Progenitor cell of endocrine pancreas (in vitro differentiated cells): ENCODE data around the gene EFNB2. TPM values are rescaled to one million over a fixed set of nuclear protein-coding genes. Genes with fewer than 3 reads are reported as not detected.

ENCODE experiments used
- DNase-seq: peaks from one replicate; pipeline ENCODE4 v3.0.0; 2021; ENCODE audit warnings: low spot score; ENCODE audit not compliant: unreplicated experiment
- H3K27ac Mint-ChIP-seq: 2 replicates; pipeline ENCODE4 v1.8.0; 2021; ENCODE audit warnings: mild to moderate bottlenecking, moderate library complexity, mixed read lengths
- H3K27me3 Mint-ChIP-seq: 2 replicates; pipeline ENCODE4 v1.8.0; 2021; ENCODE audit warnings: mixed read lengths
- H3K36me3 Mint-ChIP-seq: 2 replicates; pipeline ENCODE4 v1.8.0; 2022; ENCODE audit warnings: mixed read lengths; ENCODE audit not compliant: insufficient read depth
- H3K4me1 Mint-ChIP-seq: 2 replicates; pipeline ENCODE4 v1.8.0; 2021; ENCODE audit warnings: low read depth, mixed read lengths
- H3K4me3 Mint-ChIP-seq: 2 replicates; pipeline ENCODE4 v1.8.0; 2021; ENCODE audit warnings: low read depth, mild to moderate bottlenecking, moderate library complexity, mixed read lengths
- H3K9me3 Mint-ChIP-seq: 2 replicates; pipeline ENCODE4 v1.8.0; 2021; ENCODE audit warnings: low read depth, mixed read lengths
- CTCF ChIP-seq: fragments of 200-600 bp; sonication (generic); IDR thresholded peaks from one replicate; pipeline ENCODE4 v1.5.0; 2021; ENCODE audit warnings: antibody characterized with exemption, mild to moderate bottlenecking; ENCODE audit not compliant: unreplicated experiment
- total RNA-seq: library from RNA; stranded (reverse); gene quantifications from 2 replicates; pipeline ENCODE4 v1.2.1, GENCODE V29; 2021

Gene EFNB2
- total RNA-seq, 1 donor from 2014 or later, result 44.2 TPM

DNA sequence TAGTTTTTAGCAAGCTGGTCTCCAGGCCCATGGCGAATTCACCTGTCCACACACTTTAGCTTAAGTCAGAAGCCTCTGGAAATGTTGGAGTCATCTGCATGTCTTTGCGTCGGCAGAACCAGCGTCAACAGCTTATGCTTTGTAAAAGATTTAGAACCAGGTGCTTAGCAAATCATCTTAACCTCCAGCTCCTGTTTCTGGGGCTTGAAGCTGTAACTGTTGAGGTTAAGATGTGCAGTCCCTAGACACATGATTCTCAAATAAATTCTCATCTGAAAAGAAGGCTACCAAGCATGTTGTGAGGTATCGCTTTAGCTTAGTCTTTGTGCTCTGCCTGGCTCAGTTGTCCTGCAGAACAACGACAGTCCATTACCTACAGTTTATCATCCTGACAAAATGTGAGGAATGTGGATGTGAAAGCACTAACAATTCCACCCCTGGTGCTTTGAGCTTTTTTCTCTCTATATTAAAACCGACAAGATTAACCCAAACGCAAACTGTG lies 4.4 kb downstream of the EFNB2 start:
- no peak for TF ChIP-seq CTCF
- peak overlapping the region; percentile 90 for H3K4me3 Mint-ChIP-seq
- no peak for DNase-seq
- peak overlapping the region; percentile 84 for H3K27ac Mint-ChIP-seq
- H3K4me1 Mint-ChIP-seq, result peaks cover 65% of the 10 kb centered on the region
- no peaks in the 10 kb centered on the region for H3K36me3 Mint-ChIP-seq
- no peaks in the 10 kb centered on the region for H3K9me3 Mint-ChIP-seq
- H3K27me3 Mint-ChIP-seq, result no peaks in the 10 kb centered on the region

- no peak for DNase-seq
- no peak for TF ChIP-seq CTCF
- Mint-ChIP-seq H3K27ac (peak overlapping the region; percentile 84), H3K36me3 (no peaks in the 10 kb centered on the region), H3K9me3 (no peaks in the 10 kb centered on the region), H3K27me3 (no peaks in the 10 kb centered on the region), H3K4me1 (peaks cover 69% of the 10 kb centered on the region), H3K4me3 (peak overlapping the region; percentile 90)
Measured at GRCh38 chr13:106530171-106530851, 5.2 kb downstream of the EFNB2 start.

DNA sequence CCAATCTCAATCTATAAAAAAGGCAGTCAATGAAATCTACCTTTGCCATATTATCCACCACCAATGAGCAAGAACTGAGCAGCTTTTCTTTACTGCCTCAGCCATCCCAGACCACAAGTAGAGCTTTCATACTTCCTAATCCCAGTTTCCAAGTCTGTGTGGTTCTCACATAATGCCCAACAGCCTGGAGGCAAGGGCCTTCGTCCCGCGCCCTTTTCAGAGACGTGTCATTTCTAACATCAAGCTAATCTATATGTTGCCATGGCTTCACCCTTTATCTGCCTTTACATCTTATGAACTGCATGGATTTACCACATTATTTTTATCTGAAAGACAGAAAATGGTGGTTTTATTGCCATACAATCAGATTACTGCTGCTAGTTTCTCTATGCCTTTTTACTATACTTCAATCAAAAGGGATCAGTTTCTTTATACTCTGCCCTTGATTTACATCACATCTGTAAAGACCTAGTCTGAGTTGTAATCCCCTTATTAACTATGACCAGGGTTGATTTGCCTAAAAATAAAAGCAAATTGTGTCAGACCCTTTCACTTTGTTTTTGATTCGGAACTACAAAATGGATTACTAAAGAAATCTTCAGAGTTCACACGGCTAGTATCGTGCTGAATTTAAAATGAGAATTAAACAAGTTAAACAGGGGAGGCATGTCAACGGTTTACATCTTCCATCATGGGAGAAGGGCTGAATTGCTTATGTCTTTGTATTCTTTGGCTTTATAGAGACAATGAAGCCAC lies 5.9 kb downstream of the EFNB2 start:
- Mint-ChIP-seq H3K27ac (peak overlapping the region; percentile 84), H3K36me3 (no peaks in the 10 kb centered on the region), H3K27me3 (no peaks in the 10 kb centered on the region), H3K9me3 (no peaks in the 10 kb centered on the region), H3K4me3 (peak overlapping the region; percentile 90), H3K4me1 (peaks cover 70% of the 10 kb centered on the region)
- no peak for TF ChIP-seq CTCF
- DNase-seq, result no peak

DNA sequence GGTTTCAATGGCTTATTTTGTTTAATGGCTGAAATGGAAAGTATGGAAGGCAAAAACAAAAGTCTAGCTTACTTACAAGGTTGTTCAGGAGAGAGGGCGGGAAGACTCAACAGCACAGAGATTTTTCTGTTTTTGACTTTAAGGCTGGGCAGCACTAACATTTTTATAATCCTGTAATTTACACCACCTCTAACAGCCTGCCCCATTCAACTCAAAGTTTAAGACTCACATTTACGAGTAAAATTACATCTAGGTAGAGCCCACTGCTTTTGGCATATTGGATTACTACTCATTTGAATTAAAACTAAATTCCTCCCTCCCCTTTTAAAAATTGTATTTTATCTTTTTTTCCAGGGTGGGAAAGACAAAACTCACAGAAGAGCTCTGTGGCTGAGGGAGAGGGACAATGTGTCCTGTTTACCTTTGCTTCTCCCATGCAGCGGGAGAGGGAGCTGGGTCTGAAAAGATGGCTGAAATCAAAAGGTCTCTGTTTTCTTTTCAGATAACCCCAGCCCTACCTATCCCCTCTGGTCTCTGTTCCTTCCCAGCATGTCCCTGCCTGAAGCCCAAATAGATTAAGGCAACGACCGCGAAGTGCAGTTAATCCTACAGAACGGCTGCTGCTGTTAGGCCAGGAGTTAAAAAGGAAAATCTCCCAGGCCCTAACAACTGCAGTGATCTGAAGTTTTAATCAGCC lies 6.6 kb downstream of the EFNB2 start:
- Mint-ChIP-seq H3K9me3 (no peaks in the 10 kb centered on the region), H3K4me1 (peaks cover 74% of the 10 kb centered on the region), H3K27me3 (no peaks in the 10 kb centered on the region), H3K36me3 (no peaks in the 10 kb centered on the region), H3K27ac (peak overlapping the region; percentile 84), H3K4me3 (peak overlapping the region; percentile 90)
- no peak for DNase-seq
- no peak for TF ChIP-seq CTCF

- no peak for DNase-seq
- H3K4me1 Mint-ChIP-seq, result peaks cover 77% of the 10 kb centered on the region
- no peaks in the 10 kb centered on the region for H3K9me3 Mint-ChIP-seq
- peak overlapping the region; percentile 44 for H3K27ac Mint-ChIP-seq
- TF ChIP-seq CTCF, result no peak
- no peaks in the 10 kb centered on the region for H3K36me3 Mint-ChIP-seq
- no peak overlapping the region for H3K4me3 Mint-ChIP-seq
- H3K27me3 Mint-ChIP-seq, result no peaks in the 10 kb centered on the region
Measured at GRCh38 chr13:106527826-106528225, 7.6 kb downstream of the EFNB2 start.
